DND-41 (cell line): ENCODE measurements around the gene OXA1L.

ENCODE experiments used
- ATAC-seq: fragments of 200-7000 bp; cut with Tn5 transposase; 3 replicates; pipeline ENCODE4 v1.9.1; 2021; ENCODE audit warnings: low read depth; ENCODE audit not compliant: insufficient read depth
- DNase-seq: peaks from one replicate; pipeline ENCODE4 v3.0.0-alpha.2; 2020
- H2AFZ ChIP-seq: 2 replicates; pipeline ENCODE4 v1.6.0; 2012; ENCODE audit warnings: low read depth, low read length
- H3K27ac ChIP-seq: 2 replicates; pipeline ENCODE4 v1.5.1; 2012; ENCODE audit warnings: low read length, inconsistent platforms
- H3K27me3 ChIP-seq: fragments of 200-600 bp; sonication (generic); 2 replicates; pipeline ENCODE4 v1.6.0; 2012; ENCODE audit warnings: low read length, mild to moderate bottlenecking, inconsistent platforms; ENCODE audit not compliant: insufficient read depth, poor library complexity
- H3K36me3 ChIP-seq: 2 replicates; pipeline ENCODE4 v1.5.1; 2012; ENCODE audit warnings: low read length, inconsistent platforms; ENCODE audit not compliant: insufficient read depth
- H3K4me1 ChIP-seq: 2 replicates; pipeline ENCODE4 v1.5.1; 2012; ENCODE audit warnings: mild to moderate bottlenecking, low read length; ENCODE audit not compliant: insufficient read depth
- H3K4me2 ChIP-seq: 2 replicates; pipeline ENCODE4 v1.6.0; 2012; ENCODE audit warnings: mild to moderate bottlenecking, moderate library complexity, low read length, inconsistent platforms; ENCODE audit not compliant: insufficient read depth
- H3K4me3 ChIP-seq, 2 experiments: fragments of 200-600 bp in 1 of 2; shearing (Covaris generic) in 1 of 2; 2 replicates each; pipeline ENCODE4 v1.5.1; 2012 to 2016; ENCODE audit warnings: inconsistent platforms in 2 of 2, low read length in 2 of 2, mild to moderate bottlenecking in 2 of 2, low read depth in 1 of 2, moderate library complexity in 1 of 2
- H3K79me2 ChIP-seq: 2 replicates; pipeline ENCODE4 v1.6.0; 2012; ENCODE audit warnings: low read length, inconsistent platforms; ENCODE audit not compliant: insufficient read depth
- H3K9ac ChIP-seq: 2 replicates; pipeline ENCODE4 v1.6.0; 2012; ENCODE audit warnings: low read depth, mild to moderate bottlenecking, inconsistent platforms, low read length, moderate library complexity
- H3K9me3 ChIP-seq: 2 replicates; pipeline ENCODE4 v1.5.1; 2012; ENCODE audit warnings: low read length, moderate library complexity, mild to moderate bottlenecking, inconsistent platforms; ENCODE audit not compliant: insufficient read depth, severe bottlenecking
- H4K20me1 ChIP-seq: 2 replicates; pipeline ENCODE4 v1.6.0; 2012; ENCODE audit warnings: low read length; ENCODE audit not compliant: insufficient read depth
- CTCF ChIP-seq: IDR thresholded peaks from 2 replicates; pipeline ENCODE4 v1.5.1; 2012; ENCODE audit warnings: borderline replicate concordance, low read length, moderate library complexity, mild to moderate bottlenecking; ENCODE audit not compliant: poor library complexity, severe bottlenecking; ENCODE audit errors: extremely low read depth
- EZH2 ChIP-seq: IDR thresholded peaks from 3 replicates; pipeline ENCODE4 v1.6.1; 2012; ENCODE audit warnings: borderline replicate concordance, low read depth, mild to moderate bottlenecking, moderate library complexity, low read length, inconsistent platforms; ENCODE audit not compliant: severe bottlenecking

OXA1L gene

GRCh38 chr14:22793976-22794375 lies 27.5 kb downstream of the OXA1L start:
- Histone ChIP-seq H3K4me3 (no peak overlapping the region), H3K79me2 (no peaks in the 10 kb centered on the region), H3K36me3 (no peaks in the 10 kb centered on the region), H3K9me3 (no peaks in the 10 kb centered on the region), H3K27me3 (peaks cover 13% of the 10 kb centered on the region), H2AFZ (no peak overlapping the region), H3K4me1 (no peaks in the 10 kb centered on the region), H3K27ac (no peak overlapping the region), H3K4me2 (no peak overlapping the region), H3K9ac (no peak overlapping the region), H4K20me1 (no peaks in the 10 kb centered on the region)
- ATAC-seq (no peak), DNase-seq (no peak)
- TF ChIP-seq CTCF: no peak
- no peak for TF ChIP-seq EZH2

GRCh38 chr14:22794551-22794951 lies 28.1 kb downstream of the OXA1L start:
- no peak overlapping the region for H3K4me3 ChIP-seq
- no peak overlapping the region for H3K4me2 ChIP-seq
- H3K79me2 ChIP-seq: no peaks in the 10 kb centered on the region
- H3K9me3 ChIP-seq: no peaks in the 10 kb centered on the region
- no peaks in the 10 kb centered on the region for H3K4me1 ChIP-seq
- ATAC-seq: no peak
- no peak overlapping the region for H3K9ac ChIP-seq
- H3K27ac ChIP-seq: no peak overlapping the region
- H4K20me1 ChIP-seq: no peaks in the 10 kb centered on the region
- no peak overlapping the region for H2AFZ ChIP-seq
- no peaks in the 10 kb centered on the region for H3K36me3 ChIP-seq
- no peak for TF ChIP-seq CTCF
- TF ChIP-seq EZH2: no peak
- peaks cover 16% of the 10 kb centered on the region for H3K27me3 ChIP-seq
- no peak for DNase-seq

GRCh38 chr14:22796087-22796707 lies 29.7 kb downstream of the OXA1L start:
- Histone ChIP-seq H3K4me2 (no peak overlapping the region), H3K27me3 (peaks cover 12% of the 10 kb centered on the region), H2AFZ (no peak overlapping the region), H4K20me1 (no peaks in the 10 kb centered on the region), H3K4me1 (no peaks in the 10 kb centered on the region), H3K4me3 (no peak overlapping the region), H3K9me3 (no peaks in the 10 kb centered on the region), H3K79me2 (no peaks in the 10 kb centered on the region), H3K9ac (no peak overlapping the region), H3K27ac (no peak overlapping the region), H3K36me3 (no peaks in the 10 kb centered on the region)
- DNase-seq (no peak), ATAC-seq (no peak)
- TF ChIP-seq EZH2 (no peak), CTCF (no peak)
